ENCODE data around the gene MAB21L4.

- TF ChIP-seq, protein P1, sequence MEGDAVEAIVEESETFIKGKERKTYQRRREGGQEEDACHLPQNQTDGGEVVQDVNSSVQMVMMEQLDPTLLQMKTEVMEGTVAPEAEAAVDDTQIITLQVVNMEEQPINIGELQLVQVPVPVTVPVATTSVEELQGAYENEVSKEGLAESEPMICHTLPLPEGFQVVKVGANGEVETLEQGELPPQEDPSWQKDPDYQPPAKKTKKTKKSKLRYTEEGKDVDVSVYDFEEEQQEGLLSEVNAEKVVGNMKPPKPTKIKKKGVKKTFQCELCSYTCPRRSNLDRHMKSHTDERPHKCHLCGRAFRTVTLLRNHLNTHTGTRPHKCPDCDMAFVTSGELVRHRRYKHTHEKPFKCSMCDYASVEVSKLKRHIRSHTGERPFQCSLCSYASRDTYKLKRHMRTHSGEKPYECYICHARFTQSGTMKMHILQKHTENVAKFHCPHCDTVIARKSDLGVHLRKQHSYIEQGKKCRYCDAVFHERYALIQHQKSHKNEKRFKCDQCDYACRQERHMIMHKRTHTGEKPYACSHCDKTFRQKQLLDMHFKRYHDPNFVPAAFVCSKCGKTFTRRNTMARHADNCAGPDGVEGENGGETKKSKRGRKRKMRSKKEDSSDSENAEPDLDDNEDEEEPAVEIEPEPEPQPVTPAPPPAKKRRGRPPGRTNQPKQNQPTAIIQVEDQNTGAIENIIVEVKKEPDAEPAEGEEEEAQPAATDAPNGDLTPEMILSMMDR (IDR thresholded peaks at IDR 0.05; ENCODE audit: low read depth, low read length), result peak; percentile 90
- TF ChIP-seq POLR2A (IDR thresholded peaks at IDR 0.05; ENCODE audit: extremely low read depth, insufficient read length), result no peak
- TF ChIP-seq MYC (IDR thresholded peaks at IDR 0.05; ENCODE audit: low read depth, low read length), result no peak
- TF ChIP-seq, protein P2, sequence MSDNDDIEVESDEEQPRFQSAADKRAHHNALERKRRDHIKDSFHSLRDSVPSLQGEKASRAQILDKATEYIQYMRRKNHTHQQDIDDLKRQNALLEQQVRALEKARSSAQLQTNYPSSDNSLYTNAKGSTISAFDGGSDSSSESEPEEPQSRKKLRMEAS (IDR thresholded peaks at IDR 0.05; ENCODE audit: low read depth, low read length), result no peak
Measured at GRCh38 chr2:240913810-240914644, 18.1 kb upstream of the MAB21L4 start.
